HFFc6 (cell line): ENCODE results near the gene SRGAP1. TPM values are rescaled to one million over a fixed set of nuclear protein-coding genes. Genes with fewer than 3 reads are reported as not detected.
A peak's percentile ranks its signal among the peaks of the same experiment; 100 is the strongest.
"Not testable (repeated sequence)": the region's sequence is repeated elsewhere in the genome, so short reads cannot be mapped to it uniquely, and the experiment has no call there.

Experiments used
- DNase-seq: peaks from one replicate; pipeline ENCODE4 v3.0.0-alpha.2; 2018
- H3K27ac Mint-ChIP-seq: 2 replicates; pipeline ENCODE4 v1.8.0; 2020; ENCODE audit warnings: mild to moderate bottlenecking, mixed read lengths
- H3K27me3 Mint-ChIP-seq: 2 replicates; pipeline ENCODE4 v1.8.0; 2021; ENCODE audit warnings: mild to moderate bottlenecking, moderate library complexity, mixed read lengths; ENCODE audit not compliant: insufficient read depth
- H3K36me3 Mint-ChIP-seq: 2 replicates; pipeline ENCODE4 v1.8.0; 2021; ENCODE audit warnings: low read depth, mixed read lengths
- H3K4me1 Mint-ChIP-seq: 2 replicates; pipeline ENCODE4 v1.8.0; 2020; ENCODE audit warnings: low read depth, mixed read lengths
- H3K4me3 Mint-ChIP-seq: 2 replicates; pipeline ENCODE4 v1.8.0; 2020; ENCODE audit warnings: mild to moderate bottlenecking, moderate library complexity, mixed read lengths
- H3K9me3 Mint-ChIP-seq: 2 replicates; pipeline ENCODE4 v1.8.0; 2020; ENCODE audit warnings: mild to moderate bottlenecking, mixed read lengths
- total RNA-seq, 6 experiments: library from RNA; stranded (reverse); fragmentation: NEBNext Ultra II Directional; extraction: Animal tissue kit (Norgen Biotek cat#: 25700); gene quantifications; 2 replicates in 1 of 6; 3 replicates in 5 of 6; pipeline ENCODE4 v1.2.3, GENCODE V29; 2021
- TF ChIP-seq, protein P1 (sequence below): fragments of 200-600 bp; sonication (generic); IDR thresholded peaks from 2 replicates; pipeline ENCODE4 v1.5.0; 2021; ENCODE audit warnings: antibody characterized with exemption, mild to moderate bottlenecking

SRGAP1 gene
- total RNA-seq, 6 experiments from 2014 or later: 35.7 to 45.8 (median 40.9) TPM

- peak; percentile 31 for DNase-seq
Observed at GRCh38 chr12:64007853-64008252, 163.4 kb downstream of the SRGAP1 start.

DNA sequence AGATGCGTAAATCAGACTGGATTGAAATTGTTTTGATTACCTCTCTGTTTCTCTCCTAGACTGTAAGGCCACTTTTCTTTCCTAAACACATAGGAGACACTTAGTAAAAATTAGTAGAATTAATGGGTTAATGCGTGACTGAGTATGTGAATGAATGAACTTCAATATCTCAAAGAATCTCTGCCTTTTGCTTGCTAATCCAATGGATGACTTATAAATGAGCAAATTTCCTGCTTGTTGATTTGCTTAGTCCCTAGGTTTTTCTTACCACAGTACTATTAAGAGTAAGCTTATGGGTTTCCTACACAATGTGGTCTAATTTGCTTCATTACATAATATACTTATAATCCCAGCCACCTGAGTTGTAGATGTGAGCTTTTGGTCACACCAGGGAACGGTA is 164.1 kb downstream of the SRGAP1 start:
- no peaks in the 10 kb centered on the region for H3K27me3 Mint-ChIP-seq
- H3K9me3 Mint-ChIP-seq: peaks cover 9% of the 10 kb centered on the region; the same call in 1 of the 2 replicates
- H3K4me3 Mint-ChIP-seq: peak overlapping the region; percentile 30; the same call in 1 of the 2 replicates

More at GRCh38 chr12:64007853-64008252, 163.4 kb downstream of the SRGAP1 start:
- H3K27me3 Mint-ChIP-seq: no peaks in the 10 kb centered on the region
- peaks cover 86% of the 10 kb centered on the region for H3K4me1 Mint-ChIP-seq
- H3K27ac Mint-ChIP-seq: peak overlapping the region; percentile 96
- peaks cover 29% of the 10 kb centered on the region for H3K36me3 Mint-ChIP-seq
- peak overlapping the region; percentile 30; the same call in 1 of the 2 replicates for H3K4me3 Mint-ChIP-seq
- TF ChIP-seq, protein P1, sequence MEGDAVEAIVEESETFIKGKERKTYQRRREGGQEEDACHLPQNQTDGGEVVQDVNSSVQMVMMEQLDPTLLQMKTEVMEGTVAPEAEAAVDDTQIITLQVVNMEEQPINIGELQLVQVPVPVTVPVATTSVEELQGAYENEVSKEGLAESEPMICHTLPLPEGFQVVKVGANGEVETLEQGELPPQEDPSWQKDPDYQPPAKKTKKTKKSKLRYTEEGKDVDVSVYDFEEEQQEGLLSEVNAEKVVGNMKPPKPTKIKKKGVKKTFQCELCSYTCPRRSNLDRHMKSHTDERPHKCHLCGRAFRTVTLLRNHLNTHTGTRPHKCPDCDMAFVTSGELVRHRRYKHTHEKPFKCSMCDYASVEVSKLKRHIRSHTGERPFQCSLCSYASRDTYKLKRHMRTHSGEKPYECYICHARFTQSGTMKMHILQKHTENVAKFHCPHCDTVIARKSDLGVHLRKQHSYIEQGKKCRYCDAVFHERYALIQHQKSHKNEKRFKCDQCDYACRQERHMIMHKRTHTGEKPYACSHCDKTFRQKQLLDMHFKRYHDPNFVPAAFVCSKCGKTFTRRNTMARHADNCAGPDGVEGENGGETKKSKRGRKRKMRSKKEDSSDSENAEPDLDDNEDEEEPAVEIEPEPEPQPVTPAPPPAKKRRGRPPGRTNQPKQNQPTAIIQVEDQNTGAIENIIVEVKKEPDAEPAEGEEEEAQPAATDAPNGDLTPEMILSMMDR: no peak
- H3K9me3 Mint-ChIP-seq: peaks cover 17% of the 10 kb centered on the region

DNA sequence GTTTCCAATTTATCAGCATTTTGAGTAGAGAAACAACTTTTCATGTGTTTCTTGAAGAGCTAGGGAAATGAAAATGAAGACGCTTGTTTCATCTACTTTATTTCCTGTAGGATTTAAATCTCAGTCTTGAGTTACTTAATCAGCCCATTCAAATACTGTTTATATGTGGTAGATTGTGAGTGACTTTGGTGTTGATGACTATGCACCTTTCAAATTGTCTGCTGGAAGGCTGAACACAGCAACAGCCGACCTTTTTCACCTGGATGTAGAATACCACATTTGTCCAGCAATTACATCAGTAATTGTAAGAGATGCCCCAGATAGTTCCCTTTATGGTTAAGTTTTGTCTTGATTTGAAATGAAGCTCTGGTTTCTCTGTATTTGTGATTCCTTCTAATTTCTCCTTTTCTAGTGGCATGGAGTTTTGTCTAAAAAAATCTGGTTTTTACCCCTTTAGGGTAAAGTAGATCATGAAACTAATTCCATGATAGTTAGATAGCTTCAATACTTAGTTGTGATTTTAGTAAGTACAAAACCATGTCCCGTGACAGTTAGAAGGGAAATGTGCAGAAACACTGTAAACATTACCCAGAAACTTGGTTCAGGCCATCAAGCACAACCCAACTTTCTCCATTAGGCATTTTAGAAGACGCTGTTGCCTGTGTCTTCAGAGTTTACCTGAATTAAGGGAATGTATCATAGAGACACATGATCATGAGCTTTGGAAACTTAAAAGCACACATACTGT is 165.0 kb downstream of the SRGAP1 start:
- H3K27ac Mint-ChIP-seq: peak overlapping the region; percentile 96
- TF ChIP-seq, protein P1: no peak
- H3K4me1 Mint-ChIP-seq: peaks cover 82% of the 10 kb centered on the region
- peaks cover 4% of the 10 kb centered on the region; the same call in 1 of the 2 replicates for H3K9me3 Mint-ChIP-seq
- DNase-seq: no peak
- H3K36me3 Mint-ChIP-seq: peaks cover 21% of the 10 kb centered on the region
- H3K4me3 Mint-ChIP-seq: peak overlapping the region; percentile 68
- H3K27me3 Mint-ChIP-seq: no peaks in the 10 kb centered on the region

More for the DNA sequence above, 164.1 kb downstream of the SRGAP1 start:
- peak overlapping the region; percentile 96 for H3K27ac Mint-ChIP-seq
- DNase-seq: no peak
- H3K36me3 Mint-ChIP-seq: peaks cover 21% of the 10 kb centered on the region
- peaks cover 83% of the 10 kb centered on the region for H3K4me1 Mint-ChIP-seq
- TF ChIP-seq, protein P1: no peak

DNA sequence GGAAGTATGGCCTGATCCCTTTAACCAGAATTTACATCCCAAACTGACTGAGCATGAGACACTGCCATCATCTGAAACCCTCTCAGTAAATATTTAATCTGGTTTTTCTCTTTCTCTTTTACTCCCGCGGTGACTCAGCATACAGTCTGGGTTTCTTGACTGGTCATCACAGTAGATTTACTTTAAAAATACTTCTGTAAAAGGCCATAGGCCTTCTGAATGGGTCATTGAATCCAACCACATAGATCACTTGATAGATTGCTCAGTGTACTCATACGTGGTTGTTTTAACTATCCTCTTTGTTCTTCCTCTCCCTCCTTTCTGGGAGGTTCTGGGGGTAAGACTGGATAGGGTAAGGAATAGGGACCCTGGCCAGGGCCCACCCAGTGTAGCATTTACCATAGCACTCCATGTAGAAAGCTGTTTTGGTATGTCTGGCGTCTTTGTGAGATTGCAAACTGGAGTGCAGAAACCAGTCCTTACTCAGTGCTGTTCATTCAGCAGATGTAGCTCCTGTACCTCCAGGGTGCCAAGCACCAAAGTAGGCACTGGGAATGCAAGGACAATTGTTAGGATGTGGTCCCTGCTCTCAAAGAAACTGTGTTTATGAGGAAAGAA is 165.7 kb downstream of the SRGAP1 start:
- peak; percentile 83 for DNase-seq
- Mint-ChIP-seq H3K27ac (peak overlapping the region; percentile 96), H3K4me3 (peak overlapping the region; percentile 68), H3K9me3 (peaks cover 4% of the 10 kb centered on the region; the same call in 1 of the 2 replicates), H3K4me1 (peaks cover 80% of the 10 kb centered on the region), H3K27me3 (no peaks in the 10 kb centered on the region), H3K36me3 (peaks cover 20% of the 10 kb centered on the region)
- TF ChIP-seq, protein P1: no peak

GRCh38 chr12:64016521-64016920 is 172.0 kb downstream of the SRGAP1 start:
- H3K27ac Mint-ChIP-seq: no peak overlapping the region
- H3K9me3 Mint-ChIP-seq: no peaks in the 10 kb centered on the region
- no peak for DNase-seq
- no peaks in the 10 kb centered on the region for H3K27me3 Mint-ChIP-seq
- H3K36me3 Mint-ChIP-seq: peaks cover 35% of the 10 kb centered on the region
- TF ChIP-seq, protein P1: no peak
- H3K4me1 Mint-ChIP-seq: peaks cover 39% of the 10 kb centered on the region
- no peak overlapping the region for H3K4me3 Mint-ChIP-seq

DNA sequence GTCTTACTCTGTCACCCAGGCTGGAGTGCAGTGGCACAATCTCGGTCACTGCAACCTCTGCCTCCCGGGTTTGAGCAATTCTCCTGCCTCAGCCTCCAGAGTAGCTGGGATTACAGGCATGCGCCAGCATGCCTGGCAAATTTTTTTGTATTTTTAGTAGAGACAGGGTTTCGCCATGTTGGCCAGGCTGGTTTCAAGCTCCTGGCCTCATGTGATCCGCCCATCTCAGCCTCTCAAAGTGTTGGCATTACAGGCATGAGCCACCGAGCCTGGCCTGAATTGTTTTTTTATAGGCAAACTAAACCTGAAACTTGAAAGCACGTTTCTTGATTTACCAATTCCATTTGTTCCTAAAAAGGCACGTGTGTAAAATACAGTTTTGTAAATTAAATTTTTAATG is 173.6 kb downstream of the SRGAP1 start:
- not testable (repeated sequence) for H3K27me3 Mint-ChIP-seq, H3K9me3 Mint-ChIP-seq, H3K4me3 Mint-ChIP-seq, H3K27ac Mint-ChIP-seq, DNase-seq
- H3K36me3 Mint-ChIP-seq: peaks cover 48% of the 10 kb centered on the region
- peaks cover 39% of the 10 kb centered on the region for H3K4me1 Mint-ChIP-seq
